Peyer's patch (tissue), 4 donors: ENCODE measurements around the gene SLC23A2.

Experiments used
- POLR2A ChIP-seq, 2 donors: fragments of 450-650 bp; IDR thresholded peaks; one replicate each; pipeline ENCODE4 v1.5.1; 2017; ENCODE audit warnings: antibody characterized with exemption in 2 of 2, mild to moderate bottlenecking in 2 of 2, moderate library complexity in 2 of 2
- TF ChIP-seq, protein P1 (sequence below), 6 experiments: fragments of 450-650 bp in 4 of 6; fragments of 200-600 bp in 2 of 6; sonication (generic) in 1 of 6; IDR thresholded peaks; one replicate each; pipeline ENCODE4 v1.5.1; 2017 to 2019; ENCODE audit warnings: antibody characterized with exemption in 6 of 6, mild to moderate bottlenecking in 3 of 6, moderate library complexity in 1 of 6

DNA sequence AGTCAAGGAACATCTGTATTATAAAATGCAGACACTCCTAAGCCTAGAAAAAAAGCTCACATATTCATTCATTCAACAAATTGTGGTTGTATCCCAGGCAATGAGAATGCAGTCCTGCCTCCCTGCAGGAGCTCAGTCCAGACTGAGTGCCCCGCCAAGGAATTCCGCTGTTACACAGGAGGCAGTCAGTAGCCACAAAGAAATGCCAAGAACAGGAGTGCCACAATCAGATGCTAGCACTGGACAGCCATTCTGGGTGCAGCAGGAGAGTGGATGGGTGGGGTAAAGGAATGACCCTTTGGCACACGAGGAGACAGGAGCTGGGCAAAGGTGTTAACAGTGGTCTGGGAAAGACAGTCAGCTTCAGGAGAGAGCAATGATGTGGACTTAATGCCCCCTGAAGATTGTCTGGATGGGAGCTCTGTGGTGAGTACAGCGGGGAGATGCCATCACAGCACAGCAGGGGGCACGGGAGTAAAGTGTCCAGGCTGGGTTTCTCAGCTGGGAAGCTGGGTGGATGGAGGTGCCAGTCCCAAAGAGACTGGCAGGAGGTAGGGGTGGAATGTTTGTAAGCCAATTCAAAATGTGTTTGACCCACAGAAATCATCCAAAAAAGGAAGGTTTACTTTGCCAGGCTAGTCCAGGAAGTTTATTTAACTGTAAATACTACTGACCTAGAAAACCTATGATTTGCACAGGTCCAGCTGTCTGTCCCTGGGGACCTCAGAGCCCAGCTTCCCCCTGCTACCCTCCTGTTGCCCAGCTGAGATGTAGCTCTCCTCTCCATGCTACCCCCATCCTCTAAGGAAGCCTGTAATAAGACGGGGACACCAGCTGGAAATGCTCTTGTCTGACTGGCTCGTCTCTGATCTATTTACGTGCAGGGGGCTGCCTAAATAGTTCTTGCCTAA is 84.1 kb downstream of the SLC23A2 start:
- TF ChIP-seq, protein P1, sequence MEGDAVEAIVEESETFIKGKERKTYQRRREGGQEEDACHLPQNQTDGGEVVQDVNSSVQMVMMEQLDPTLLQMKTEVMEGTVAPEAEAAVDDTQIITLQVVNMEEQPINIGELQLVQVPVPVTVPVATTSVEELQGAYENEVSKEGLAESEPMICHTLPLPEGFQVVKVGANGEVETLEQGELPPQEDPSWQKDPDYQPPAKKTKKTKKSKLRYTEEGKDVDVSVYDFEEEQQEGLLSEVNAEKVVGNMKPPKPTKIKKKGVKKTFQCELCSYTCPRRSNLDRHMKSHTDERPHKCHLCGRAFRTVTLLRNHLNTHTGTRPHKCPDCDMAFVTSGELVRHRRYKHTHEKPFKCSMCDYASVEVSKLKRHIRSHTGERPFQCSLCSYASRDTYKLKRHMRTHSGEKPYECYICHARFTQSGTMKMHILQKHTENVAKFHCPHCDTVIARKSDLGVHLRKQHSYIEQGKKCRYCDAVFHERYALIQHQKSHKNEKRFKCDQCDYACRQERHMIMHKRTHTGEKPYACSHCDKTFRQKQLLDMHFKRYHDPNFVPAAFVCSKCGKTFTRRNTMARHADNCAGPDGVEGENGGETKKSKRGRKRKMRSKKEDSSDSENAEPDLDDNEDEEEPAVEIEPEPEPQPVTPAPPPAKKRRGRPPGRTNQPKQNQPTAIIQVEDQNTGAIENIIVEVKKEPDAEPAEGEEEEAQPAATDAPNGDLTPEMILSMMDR (IDR thresholded peaks at IDR 0.05), result no peak
- TF ChIP-seq POLR2A (IDR thresholded peaks at IDR 0.05), result no peak
